ENCODE data around the gene DIP2A. TPM values are rescaled to one million over a fixed set of nuclear protein-coding genes. Genes with fewer than 3 reads are reported as not detected.

Gene DIP2A
- polyA plus RNA-seq, 1 donor (not counting 4 experiments of a cell fraction or from before 2014, with no cell fraction given) = 41.6 TPM

- H3K27ac ChIP-seq (ENCODE audit: control insufficient read depth, insufficient read depth, low read length) = no peak overlapping the region
- no peaks in the 10 kb centered on the region for H3K27me3 ChIP-seq (ENCODE audit: control insufficient read depth, extremely low read depth, insufficient read depth, low read length)
- H3K9ac ChIP-seq (ENCODE audit: control insufficient read depth, extremely low read depth, insufficient read depth, low read length) = no peak overlapping the region
- H3K4me2 ChIP-seq (ENCODE audit: control insufficient read depth, extremely low read depth, insufficient read depth, low read depth, low read length) = no peak overlapping the region
- no peak overlapping the region for H2AFZ ChIP-seq (ENCODE audit: control insufficient read depth, low read length)
- H3K9me1 ChIP-seq (ENCODE audit: control insufficient read depth, extremely low read depth, insufficient read depth, low read length) = no peaks in the 10 kb centered on the region
- H3K36me3 ChIP-seq (ENCODE audit: control insufficient read depth in 2 of 2, extremely low read depth in 1 of 2, insufficient read depth in 2 of 2, low read length in 2 of 2) = peaks cover 29 to 34% of the 10 kb centered on the region in 2 experiments
- TF ChIP-seq CTCF (optimal IDR thresholded peaks at IDR 0.05 in 1 of 3, IDR thresholded peaks at IDR 0.05 in 1 of 3, conservative IDR thresholded peaks at IDR 0.05 in 1 of 3; ENCODE audit: extremely low read depth in 1 of 3, insufficient read depth in 2 of 3, low read length in 3 of 3) (no peak), EZH2 (IDR thresholded peaks at IDR 0.05; ENCODE audit: low read length) (no peak)
- no peak overlapping the region for H3K4me3 ChIP-seq (ENCODE audit: control insufficient read depth in 2 of 3, extremely low read depth in 1 of 3, insufficient read depth in 2 of 3, low read depth in 1 of 3, low read length in 3 of 3)
- DNase-seq (ENCODE audit: low read depth, low spot score) (no peak), FAIRE-seq (no peak)
- no peaks in the 10 kb centered on the region for H3K79me2 ChIP-seq (ENCODE audit: control insufficient read depth, insufficient read depth, low read length)
- no peaks in the 10 kb centered on the region for H4K20me1 ChIP-seq (ENCODE audit: control insufficient read depth, extremely low read depth, insufficient read depth, low read length)
- dilution Hi-C loops (cut with MboI; ENCODE audit: extremely low pct_ligation_motif_present, low sequenced_read_pairs) = no loop called here
- H3K9me3 ChIP-seq (ENCODE audit: control insufficient read depth, low read depth, low read length) = no peaks in the 10 kb centered on the region
- H3K4me1 ChIP-seq (ENCODE audit: control insufficient read depth, extremely low read depth, insufficient read depth, low read length) = no peaks in the 10 kb centered on the region
These were observed 33.1 kb upstream of the DIP2A start for GRCh38 chr21:46425571-46425970.

- Histone ChIP-seq H3K27me3 (ENCODE audit: control insufficient read depth, extremely low read depth, insufficient read depth, low read length) (no peaks in the 10 kb centered on the region), H3K27ac (ENCODE audit: control insufficient read depth, insufficient read depth, low read length) (no peak overlapping the region), H2AFZ (ENCODE audit: control insufficient read depth, low read length) (no peak overlapping the region), H3K36me3 (ENCODE audit: control insufficient read depth in 2 of 2, extremely low read depth in 1 of 2, insufficient read depth in 2 of 2, low read length in 2 of 2) (peaks cover 23 to 35% of the 10 kb centered on the region in 2 experiments), H3K4me2 (ENCODE audit: control insufficient read depth, extremely low read depth, insufficient read depth, low read depth, low read length) (no peak overlapping the region), H3K79me2 (ENCODE audit: control insufficient read depth, insufficient read depth, low read length) (no peaks in the 10 kb centered on the region), H3K9me1 (ENCODE audit: control insufficient read depth, extremely low read depth, insufficient read depth, low read length) (no peaks in the 10 kb centered on the region), H3K4me3 (ENCODE audit: control insufficient read depth in 2 of 3, extremely low read depth in 1 of 3, insufficient read depth in 2 of 3, low read depth in 1 of 3, low read length in 3 of 3) (no peak overlapping the region), H3K9me3 (ENCODE audit: control insufficient read depth, low read depth, low read length) (no peaks in the 10 kb centered on the region), H3K9ac (ENCODE audit: control insufficient read depth, extremely low read depth, insufficient read depth, low read length) (no peak overlapping the region), H3K4me1 (ENCODE audit: control insufficient read depth, extremely low read depth, insufficient read depth, low read length) (no peaks in the 10 kb centered on the region), H4K20me1 (ENCODE audit: control insufficient read depth, extremely low read depth, insufficient read depth, low read length) (no peaks in the 10 kb centered on the region)
- dilution Hi-C loops (cut with MboI; ENCODE audit: extremely low pct_ligation_motif_present, low sequenced_read_pairs) = no loop called here
- FAIRE-seq = no peak
- no peak for DNase-seq (ENCODE audit: low read depth, low spot score)
- TF ChIP-seq CTCF (optimal IDR thresholded peaks at IDR 0.05 in 1 of 3, IDR thresholded peaks at IDR 0.05 in 1 of 3, conservative IDR thresholded peaks at IDR 0.05 in 1 of 3; ENCODE audit: extremely low read depth in 1 of 3, insufficient read depth in 2 of 3, low read length in 3 of 3) (no peak), EZH2 (IDR thresholded peaks at IDR 0.05; ENCODE audit: low read length) (no peak)
These were observed 32.2 kb upstream of the DIP2A start for GRCh38 chr21:46426313-46427046.

Measured in keratinocyte (primary cell).